ENCODE results near the gene SPOCK2.

GRCh38 chr10:72068126-72068765 is 20.1 kb downstream of the SPOCK2 start:
- TF ChIP-seq EGR1 (IDR thresholded peaks at IDR 0.05; ENCODE audit: low read depth) (no peak), CTCF (IDR thresholded peaks at IDR 0.05 in 2 of 3, conservative IDR thresholded peaks at IDR 0.05 in 1 of 3; ENCODE audit: borderline replicate concordance in 1 of 3, insufficient read depth in 1 of 3, low read depth in 2 of 3, low read length in 2 of 3) (no peak), SIN3A (IDR thresholded peaks at IDR 0.05; ENCODE audit: low read depth) (no peak)
